GM19023 (cell line): ENCODE measurements around the gene GBE1.
"Not testable (repeated sequence)": the region's sequence is repeated elsewhere in the genome, so short reads cannot be mapped to it uniquely, and the experiment has no call there.

Experiments
- ATAC-seq: cut with Tn5 transposase; IDR thresholded peaks from one replicate; pipeline ENCODE4 v1.9.1; 2021; ENCODE audit warnings: mild to moderate bottlenecking, moderate library complexity; ENCODE audit not compliant: unreplicated experiment

GBE1 gene

DNA sequence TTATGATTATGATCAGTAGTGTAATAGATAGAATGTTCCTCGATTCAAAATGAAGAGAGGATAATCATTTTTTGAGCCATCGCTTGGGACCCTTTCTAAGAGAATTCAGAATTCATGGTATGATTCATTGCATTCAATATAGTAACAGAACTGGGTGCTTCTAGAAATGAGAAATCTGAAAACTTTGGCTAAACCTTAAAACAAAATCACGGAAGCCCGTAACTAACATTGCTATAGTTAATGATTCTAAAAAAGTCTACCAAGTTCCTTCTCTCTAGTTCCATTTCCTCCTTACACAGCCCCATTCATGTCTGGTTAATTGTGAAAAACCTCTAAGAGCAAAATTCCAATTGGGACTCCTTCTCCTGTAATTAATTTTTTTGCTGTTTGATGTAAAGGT, 217.1 kb downstream of the GBE1 start:
- peak; percentile 62 for ATAC-seq

DNA sequence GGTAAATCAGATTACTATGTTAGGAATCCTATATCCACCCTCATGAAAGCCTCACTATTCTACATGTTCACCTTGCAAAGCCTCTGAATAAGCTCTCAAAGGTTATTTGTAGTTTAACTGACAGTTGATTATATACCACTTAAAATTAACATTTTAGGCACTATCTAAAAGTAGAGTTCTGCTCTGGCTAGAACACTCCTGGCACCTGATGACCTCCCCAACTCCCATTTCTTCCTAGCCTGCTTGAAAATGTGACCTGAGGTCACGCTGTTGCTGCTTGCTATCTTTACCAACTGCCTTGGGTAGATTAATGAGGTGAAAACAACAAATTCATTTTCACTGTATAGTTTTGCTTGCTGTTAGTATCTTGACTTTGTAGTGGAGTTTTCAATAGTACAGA, 220.7 kb downstream of the GBE1 start:
- ATAC-seq: no peak

DNA sequence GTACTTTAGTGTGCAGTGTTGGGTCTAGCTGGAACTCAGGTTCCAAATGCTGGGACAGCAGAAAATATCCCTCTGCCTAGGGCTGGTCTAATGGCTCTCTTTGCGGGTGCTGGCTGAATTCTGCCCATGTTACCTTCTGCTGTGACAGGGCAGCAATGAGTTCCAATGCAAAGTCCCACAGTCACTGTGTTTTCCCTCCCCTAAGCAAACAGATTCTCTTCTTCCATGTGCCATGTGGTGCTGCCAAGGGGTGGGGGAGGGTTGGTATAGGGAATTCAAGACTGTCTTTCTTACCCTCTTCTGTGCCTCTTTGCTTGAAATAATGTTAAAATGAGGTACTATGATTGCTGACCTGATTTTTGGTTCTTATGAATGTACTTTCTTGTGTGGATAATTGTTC, 229.6 kb downstream of the GBE1 start:
- no peak for ATAC-seq

DNA sequence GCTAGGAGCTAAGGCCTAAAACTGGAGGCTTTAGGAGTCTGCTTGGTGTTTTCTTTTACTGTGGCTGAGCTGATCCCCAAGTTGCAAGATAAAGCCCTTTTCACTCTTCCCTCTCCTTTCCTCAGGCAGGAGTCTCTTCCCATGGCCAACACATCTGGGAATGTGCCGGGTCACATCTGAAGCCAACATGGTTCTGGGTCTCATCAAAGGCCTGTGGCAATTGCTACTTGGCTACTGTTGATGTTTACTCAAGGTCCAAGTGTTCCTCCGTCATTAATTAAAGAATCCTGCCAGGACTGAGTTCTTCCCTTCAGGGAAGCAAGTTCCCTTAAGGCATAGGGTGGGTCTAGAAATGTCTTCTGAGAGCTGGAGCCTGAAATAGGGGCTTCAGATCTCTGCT, 230.2 kb downstream of the GBE1 start:
- ATAC-seq: no peak

DNA sequence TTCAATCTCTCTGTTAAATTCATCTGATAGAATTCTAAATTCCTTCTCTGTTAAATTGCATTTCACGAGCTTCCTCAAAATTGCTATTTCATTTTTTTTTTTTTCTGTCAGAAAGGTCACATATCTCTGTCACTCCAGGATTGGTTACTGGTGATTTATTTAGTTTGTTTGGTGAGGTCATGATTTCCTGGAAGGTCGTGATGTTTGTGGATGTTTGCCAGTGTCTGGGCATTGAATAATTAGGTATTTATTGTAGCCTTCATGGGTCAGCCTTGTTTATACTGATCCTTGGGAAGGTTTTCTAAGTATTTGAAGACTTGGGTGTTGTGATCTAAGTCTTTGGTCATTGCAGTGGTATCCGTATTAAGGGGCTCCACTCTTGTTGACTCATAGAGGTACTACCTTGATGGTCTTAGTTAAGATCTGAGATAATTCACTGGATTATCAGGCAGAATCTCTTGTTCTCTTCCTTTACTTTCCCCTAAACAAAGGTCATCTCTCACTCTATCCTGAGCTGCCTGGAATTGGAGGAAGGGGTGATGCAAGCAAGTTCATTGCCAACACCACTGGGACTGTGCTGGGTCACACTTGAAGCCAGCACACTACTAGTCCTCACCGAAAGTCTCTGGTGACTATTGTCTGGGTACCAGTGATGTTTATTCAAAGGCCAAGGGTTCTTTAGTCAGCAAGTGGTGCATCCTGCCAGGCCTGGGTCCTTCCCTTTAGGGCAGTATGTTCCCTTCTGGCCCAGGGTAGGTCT, 231.1 kb downstream of the GBE1 start:
- ATAC-seq: no peak

DNA sequence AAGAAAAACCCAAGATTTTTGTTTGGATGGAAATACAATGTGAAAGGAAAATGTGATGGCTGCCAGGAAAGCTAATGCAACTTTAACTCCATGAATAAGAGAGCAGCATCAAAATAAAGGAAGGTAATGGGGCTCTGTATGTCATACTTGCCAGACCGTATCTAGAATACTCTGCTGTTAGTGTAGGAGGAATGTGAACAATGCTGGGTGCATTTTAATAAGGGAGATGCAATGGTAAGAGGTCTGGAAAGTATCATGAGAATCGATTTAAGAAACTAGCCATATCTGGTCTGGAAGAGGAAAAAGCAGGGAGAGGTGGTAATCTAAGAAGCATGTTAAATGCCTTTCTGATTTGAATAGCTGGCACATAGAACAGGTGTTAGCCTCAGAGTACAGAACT, 239.6 kb downstream of the GBE1 start:
- ATAC-seq: no peak

DNA sequence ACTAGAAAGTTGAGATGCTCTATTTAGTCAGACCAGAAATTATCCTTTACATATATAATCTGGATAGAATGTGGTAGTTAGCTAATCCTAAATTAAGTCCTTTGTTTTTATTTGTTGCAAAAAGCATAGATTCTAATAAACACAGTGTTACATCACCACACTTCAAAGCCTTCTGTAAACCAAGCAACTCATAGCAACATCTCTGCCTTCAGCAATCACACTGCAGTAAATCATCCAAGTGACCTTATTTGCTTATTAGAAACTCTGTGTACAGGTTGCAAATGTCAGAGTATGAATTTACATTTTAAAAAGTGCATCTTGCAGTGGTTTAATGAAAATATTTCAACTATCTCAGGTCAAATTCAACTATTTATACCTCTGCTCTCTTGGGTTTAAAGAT, 242.5 kb downstream of the GBE1 start:
- ATAC-seq: no peak

DNA sequence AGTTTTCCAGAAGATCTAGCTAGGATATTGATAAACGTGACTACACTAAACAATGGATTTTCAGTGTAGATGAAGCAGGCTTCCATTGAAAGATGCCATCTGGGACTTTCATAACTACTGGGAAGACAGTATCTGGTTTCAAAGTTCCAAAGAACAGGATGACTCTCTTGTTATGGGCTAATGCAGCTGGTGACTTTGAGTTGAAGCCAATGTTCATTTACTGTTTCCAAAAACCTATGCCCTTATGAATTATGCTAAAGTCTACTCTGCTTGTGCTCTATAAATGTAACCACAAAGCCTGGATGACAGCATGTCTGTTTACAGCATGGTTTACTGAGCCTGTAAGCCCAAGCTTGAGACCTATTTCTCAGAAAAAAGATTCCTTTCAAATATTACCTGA, 245.4 kb downstream of the GBE1 start:
- no peak for ATAC-seq

DNA sequence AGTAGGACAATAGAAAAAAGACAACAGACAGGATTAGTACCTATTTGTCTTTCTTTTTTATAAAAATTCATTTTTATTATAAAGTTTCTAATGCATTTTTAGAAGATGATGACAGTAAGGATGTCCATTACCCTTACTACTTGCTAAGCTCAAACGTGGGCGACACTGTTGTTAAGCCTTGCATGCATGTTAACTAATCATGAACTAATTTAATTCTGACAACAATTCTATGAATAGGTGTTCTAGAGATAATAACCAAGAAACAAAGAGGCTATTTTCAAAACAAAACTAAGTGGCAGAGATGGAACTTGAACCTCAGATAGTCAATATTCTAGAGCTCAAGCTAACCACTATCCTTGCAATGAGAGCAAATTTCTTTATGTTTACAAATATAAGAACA, 247.9 kb downstream of the GBE1 start:
- ATAC-seq: no peak

DNA sequence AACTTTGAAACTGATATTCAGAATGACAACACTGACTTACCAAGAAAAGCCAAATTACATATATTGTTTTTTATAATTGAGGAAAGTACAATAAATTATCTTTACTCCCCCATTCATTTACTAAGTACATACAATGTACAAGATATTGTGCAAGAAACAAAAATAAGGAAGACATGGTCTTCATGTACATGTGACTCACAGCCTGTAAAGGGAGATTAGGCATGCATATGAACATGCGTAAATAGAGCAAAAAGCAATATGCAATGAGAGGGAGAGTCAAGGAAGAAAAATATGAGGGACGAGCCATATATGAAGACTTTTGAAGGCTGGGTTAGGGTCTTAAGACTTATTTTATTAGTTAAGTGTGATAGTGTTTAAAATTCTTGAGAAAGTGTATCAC, 258.4 kb downstream of the GBE1 start:
- ATAC-seq: no peak

DNA sequence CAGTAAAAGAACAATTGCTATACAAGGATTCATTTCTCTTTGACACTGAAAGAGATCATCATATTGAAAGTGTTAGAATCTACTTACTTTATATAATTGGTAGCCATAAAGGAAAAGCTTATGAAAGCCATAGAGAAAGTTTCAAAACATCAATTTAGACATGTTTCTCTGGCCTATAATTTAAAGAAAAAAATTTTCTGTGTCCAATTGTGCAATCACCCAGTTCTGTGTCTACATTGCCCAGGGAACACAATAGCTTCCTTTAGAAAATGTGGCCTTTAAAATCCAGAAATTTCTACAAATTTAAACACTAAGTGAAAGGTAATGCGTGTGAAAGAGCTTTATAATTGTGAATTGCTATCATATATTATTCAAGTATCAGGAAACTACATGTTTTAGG, 259.2 kb downstream of the GBE1 start:
- no peak for ATAC-seq

DNA sequence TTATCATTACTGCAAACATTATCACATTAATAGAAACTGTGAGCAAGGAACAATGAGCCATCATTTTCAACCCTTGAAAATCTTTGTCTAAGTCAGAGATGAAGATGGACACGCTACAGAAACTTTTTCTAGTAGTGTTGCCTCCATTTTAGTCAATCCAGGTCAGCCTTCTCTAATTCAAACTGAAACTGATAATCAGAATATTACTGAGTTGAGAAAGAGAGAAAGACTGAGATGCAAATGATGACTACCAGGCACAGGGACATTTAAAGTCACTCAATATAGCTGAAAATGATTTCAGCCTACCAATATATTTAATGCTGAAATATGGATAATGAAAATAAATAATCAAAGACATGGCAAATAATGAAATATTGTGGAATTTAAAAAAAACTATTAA, 261.4 kb downstream of the GBE1 start:
- peak; percentile 67 for ATAC-seq

DNA sequence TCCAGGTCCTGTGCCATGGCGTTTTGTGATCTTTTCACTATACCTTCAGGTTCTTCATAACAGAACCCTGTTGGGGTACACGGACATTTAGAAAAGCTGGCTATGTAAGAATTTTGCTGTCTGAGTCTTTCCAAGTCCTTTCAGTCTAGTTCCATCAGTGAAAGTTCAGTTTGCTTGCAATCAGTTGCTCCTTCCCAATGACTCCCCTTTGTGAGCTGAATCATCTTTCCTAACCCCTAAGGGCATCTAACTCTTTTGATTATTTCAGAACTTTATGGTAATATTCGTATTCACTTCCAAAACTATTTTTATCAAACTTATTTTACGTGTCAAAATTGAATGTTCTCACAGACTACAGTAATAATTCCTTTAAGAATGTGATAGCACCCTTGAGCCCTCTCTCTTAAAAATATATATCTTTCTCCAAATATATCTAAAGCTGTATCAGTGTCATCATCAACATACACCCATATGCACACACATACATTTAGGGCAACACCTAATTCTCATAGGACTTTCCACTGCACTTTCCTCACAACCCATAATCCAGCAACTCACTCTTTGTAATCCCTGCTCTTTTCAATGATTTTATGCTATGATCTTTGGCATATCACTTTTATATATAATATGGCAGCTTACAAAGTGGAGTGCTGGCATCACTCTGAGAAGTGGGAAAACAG, 263.7 kb downstream of the GBE1 start:
- ATAC-seq: no peak

DNA sequence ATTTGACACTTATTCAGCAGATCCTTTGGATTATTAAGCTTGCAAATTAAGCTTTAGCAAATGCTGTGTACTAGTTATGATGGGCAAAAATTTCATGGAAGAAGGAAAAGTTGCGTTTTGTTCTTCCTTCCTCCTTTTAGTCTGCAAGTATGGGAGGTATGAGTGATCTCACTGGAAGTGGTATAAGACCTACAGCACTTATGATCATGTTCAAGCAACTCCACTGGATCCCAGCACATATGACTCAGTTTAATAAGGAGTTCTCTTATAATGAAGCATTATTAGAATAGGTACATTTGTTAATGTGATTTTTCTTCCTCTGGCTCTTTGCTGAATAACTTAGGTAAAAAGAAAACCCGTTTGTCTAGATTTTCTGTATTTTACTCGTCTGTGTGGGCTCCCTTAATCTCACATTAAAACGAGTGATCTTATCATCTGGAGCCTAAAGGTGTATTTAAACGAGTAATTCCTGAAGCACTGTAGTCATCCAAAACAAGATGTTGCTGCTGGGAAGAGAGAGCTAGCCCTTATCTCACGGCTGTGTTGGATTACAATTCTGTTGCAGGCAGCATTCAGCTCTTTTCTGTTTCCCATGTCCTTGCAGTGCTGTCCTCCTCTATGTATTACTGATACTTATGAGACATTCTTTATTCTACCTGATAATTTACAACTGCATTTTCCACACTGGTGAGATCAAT, 264.9 kb downstream of the GBE1 start:
- no peak for ATAC-seq

DNA sequence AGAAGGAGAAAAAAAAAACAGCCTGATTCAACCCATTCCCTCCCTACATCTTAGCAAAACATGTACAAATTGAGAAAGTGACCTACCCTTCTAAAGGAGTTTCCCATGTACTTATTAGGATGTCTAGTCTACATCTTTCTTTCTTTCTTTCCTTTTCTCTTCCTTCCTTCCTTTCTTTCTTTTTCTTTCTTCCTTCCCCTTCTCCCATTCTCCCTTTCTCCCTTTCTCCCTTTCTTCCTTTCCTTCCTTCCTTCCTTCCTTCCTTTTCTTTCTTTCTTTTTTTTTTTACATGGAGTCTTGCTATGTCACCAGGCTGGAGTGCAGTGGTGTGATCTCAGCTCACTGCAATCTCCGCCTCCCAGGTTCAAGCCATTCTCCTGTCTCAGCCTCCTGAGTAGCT, 269.0 kb downstream of the GBE1 start:
- ATAC-seq: not testable (repeated sequence)

DNA sequence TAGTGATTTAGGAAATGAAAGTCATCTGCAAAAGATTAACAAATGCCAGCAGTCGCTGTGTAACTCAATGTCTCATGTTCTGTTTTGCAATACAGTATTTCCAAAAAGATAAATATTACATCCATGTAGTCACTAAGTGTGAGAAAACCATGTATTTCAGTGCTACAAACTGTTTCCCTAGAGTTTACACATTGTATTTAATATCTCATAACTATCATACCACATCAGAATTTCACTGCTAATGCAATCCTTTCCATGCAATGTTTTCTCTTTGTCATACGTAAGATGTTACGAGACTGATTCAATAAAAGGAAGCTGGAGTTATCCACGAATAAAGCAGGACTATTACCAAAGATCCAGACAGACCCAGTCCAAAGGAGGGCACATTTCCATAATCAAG, 269.4 kb downstream of the GBE1 start:
- ATAC-seq: no peak

DNA sequence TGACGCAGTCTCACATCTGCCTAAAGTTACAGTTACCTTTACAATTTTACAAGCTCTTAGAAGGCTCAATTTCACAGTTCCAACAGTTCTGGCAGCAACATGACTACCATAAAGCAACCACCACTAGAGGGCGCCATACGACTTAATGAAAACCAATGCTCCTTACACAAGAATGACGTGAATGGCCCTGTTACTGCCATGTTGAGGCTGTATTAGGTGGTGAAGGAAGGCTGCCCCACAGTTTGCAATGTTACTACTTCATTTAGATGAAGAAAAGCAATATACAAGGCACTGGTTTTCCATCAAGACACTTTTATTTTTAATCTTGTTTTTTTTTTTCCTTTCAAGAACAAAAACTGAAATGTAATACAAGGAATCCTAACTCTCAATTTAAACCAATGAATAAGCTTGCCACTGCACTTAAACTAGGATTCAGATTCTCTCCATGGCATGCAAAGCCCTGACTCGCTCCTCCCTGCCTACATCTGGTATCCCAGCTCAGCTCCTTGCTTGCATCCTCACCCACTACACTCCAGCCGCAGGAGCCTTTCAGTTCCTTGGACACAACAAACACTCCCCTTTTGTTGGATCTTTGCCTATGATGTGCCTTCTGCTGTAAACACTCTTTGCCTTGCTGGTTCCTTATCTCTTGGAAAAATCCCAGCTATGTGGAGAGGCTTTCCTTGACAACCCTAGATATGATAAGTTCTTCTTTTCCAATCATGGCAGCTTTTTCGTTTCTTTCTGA, 270.7 kb downstream of the GBE1 start:
- peak; percentile 95 for ATAC-seq

DNA sequence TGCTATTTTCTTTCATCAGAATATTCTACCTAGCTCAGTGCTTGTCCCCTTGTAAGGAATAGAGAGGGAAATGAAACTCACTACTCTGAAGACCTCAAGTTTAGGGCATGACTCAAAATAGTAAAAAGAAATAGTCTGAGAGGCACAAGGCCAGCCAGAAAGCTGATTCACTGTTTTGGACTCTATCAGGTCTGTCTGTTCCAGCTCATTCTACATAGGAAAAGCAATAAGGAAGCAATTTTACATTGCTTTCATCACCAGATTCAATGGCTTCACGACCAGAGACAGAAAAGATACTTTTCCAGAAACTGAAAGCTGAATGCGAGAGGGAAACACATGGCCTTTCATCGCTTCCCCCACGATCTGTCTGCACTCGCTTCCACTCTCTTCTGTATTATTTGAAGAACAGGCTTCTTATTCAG, 276.0 kb downstream of the GBE1 start:
- ATAC-seq: peak; percentile 93

DNA sequence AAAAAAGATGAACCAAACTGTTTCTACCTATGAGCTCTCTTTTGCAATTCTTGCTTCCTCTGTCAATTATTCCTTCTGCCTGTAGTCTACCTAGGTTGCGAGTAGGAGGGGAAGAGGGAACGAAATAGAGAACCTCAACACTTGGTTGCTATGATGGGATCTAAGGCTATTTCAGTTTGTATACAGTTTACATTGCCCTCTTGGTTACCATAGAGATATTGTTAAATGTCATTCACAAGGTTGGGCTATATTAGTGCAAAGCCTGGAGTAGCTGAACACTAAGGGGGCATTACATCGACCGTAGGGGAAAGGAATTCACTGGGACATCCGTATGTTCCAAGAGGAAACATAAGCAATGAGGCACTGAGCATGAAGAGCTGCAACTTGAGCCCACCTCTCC, 276.9 kb downstream of the GBE1 start:
- ATAC-seq: no peak

DNA sequence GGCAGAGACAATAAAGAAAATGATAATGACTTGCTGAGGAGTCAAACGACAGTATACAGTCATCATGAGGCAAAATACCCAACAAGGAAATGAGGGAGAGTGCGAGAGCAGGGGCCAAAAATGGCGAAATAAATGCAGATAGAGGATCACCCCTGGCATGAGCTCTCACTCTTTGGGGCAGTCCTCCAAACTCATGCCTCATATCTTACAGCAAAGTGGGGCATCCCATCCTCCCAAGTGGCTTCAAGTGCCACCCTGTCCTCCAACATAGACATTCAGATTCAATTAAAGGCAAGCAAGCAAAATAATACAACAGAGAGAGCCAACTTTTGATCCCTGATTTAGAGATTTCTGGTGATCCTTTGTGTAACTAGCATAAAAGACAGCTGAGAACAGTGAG, 278.4 kb downstream of the GBE1 start:
- ATAC-seq: no peak

DNA sequence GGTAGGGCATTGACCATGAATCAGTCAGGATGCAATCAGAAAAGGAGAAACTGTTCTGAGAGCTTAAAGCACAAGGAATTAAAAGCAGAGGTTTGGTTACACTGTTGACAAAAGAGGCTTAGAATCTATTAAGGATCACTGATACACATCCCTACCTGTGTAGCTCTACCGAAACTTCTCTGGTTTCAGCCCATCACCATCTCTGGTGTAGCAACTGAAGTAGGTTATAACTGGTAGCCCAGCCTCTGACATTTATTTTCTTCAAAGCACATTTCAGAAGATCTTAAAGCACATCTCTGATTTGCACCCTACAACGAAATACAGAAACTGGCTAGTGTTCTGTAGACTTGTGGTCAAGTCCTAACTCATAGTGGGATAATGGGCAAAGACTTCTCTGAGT, 283.7 kb downstream of the GBE1 start:
- ATAC-seq: no peak
